Astrocyte (in vitro differentiated cells and primary cell): ENCODE measurements around the gene EYS.

ENCODE experiments used
- CTCF ChIP-seq: IDR thresholded peaks from 2 replicates; pipeline ENCODE4 v1.5.1; 2011; ENCODE audit warnings: low read depth, mild to moderate bottlenecking, inconsistent platforms, low read length, moderate library complexity; ENCODE audit not compliant: insufficient read depth
- EZH2 ChIP-seq: IDR thresholded peaks from 2 replicates; pipeline ENCODE4 v1.6.1; 2012; ENCODE audit warnings: mild to moderate bottlenecking, low read length, inconsistent platforms; ENCODE audit not compliant: insufficient read depth

GRCh38 chr6:63926258-63926780 is 1780.7 kb downstream of the EYS start:
- TF ChIP-seq CTCF (no peak), EZH2 (no peak)
